HG03432 (cell line): ENCODE measurements around the gene TMBIM1.
"Not testable (repeated sequence)": the region's sequence is repeated elsewhere in the genome, so short reads cannot be mapped to it uniquely, and the experiment has no call there.

ENCODE experiments used
- ATAC-seq: cut with Tn5 transposase; IDR thresholded peaks from one replicate; pipeline ENCODE4 v1.9.1; 2021; ENCODE audit warnings: mild to moderate bottlenecking, moderate library complexity; ENCODE audit not compliant: unreplicated experiment

Gene TMBIM1

GRCh38 chr2:218273214-218273907 lies 18.9 kb downstream of the TMBIM1 start:
- not testable (repeated sequence) for ATAC-seq

GRCh38 chr2:218272531-218273212 lies 19.6 kb downstream of the TMBIM1 start:
- ATAC-seq: peak; percentile 21

GRCh38 chr2:218271865-218272530 lies 20.3 kb downstream of the TMBIM1 start:
- no peak for ATAC-seq

GRCh38 chr2:218271487-218271797 lies 20.9 kb downstream of the TMBIM1 start:
- no peak for ATAC-seq

- no peak for ATAC-seq
These were observed 21.4 kb downstream of the TMBIM1 start for GRCh38 chr2:218270721-218271486.

GRCh38 chr2:218269900-218270720 lies 22.2 kb downstream of the TMBIM1 start, which contains the start of the genes AAMP and PNKD:
TSS of gene AAMP (minus strand) at chr2:218270137. CDS start at chr2:218270086, 51 bp downstream.
TSS of gene PNKD (plus strand) at chr2:218270519. CDS start at chr2:218270536, 17 bp downstream.
- peak; percentile 91 for ATAC-seq

- no peak for ATAC-seq
These were observed 25.0 kb downstream of the TMBIM1 start for GRCh38 chr2:218267259-218267658.

- ATAC-seq: no peak
These were observed 25.9 kb downstream of the TMBIM1 start for GRCh38 chr2:218266316-218266979.

GRCh38 chr2:218265626-218266025 lies 26.7 kb downstream of the TMBIM1 start:
- ATAC-seq: no peak

GRCh38 chr2:218264773-218265561 lies 27.3 kb downstream of the TMBIM1 start:
- no peak for ATAC-seq

GRCh38 chr2:218263817-218264641 lies 28.3 kb downstream of the TMBIM1 start:
- no peak for ATAC-seq

- no peak for ATAC-seq
These were observed 29.4 kb downstream of the TMBIM1 start for GRCh38 chr2:218262631-218263586.

GRCh38 chr2:218262237-218262600 lies 30.1 kb downstream of the TMBIM1 start:
- ATAC-seq: no peak

- no peak for ATAC-seq
These were observed 30.7 kb downstream of the TMBIM1 start for GRCh38 chr2:218261423-218262236.

- no peak for ATAC-seq
These were observed 31.4 kb downstream of the TMBIM1 start, which contains the start of gene GPBAR1 for GRCh38 chr2:218260742-218261422. TSS of gene GPBAR1 (plus strand) at chr2:218261015. CDS start at chr2:218262725, 1,710 bp downstream.
